Caco-2 (cell line): ENCODE data around the gene CAP2. TPM values are rescaled to one million over a fixed set of nuclear protein-coding genes. Genes with fewer than 3 reads are reported as not detected.

Experiments used
- BruUV-seq: library from RNA; stranded (reverse); fragments of 400-500 nt; replicated peaks from 2 replicates; lab custom pipeline; 2021; lab: Mats Ljungman, UMichigan
- CTCF ChIA-PET: fragments of 300-600 bp; sonication (Branson Sonifier 250); formaldehyde crosslinking; loops from one replicate; lab custom pipeline; 2022; ENCODE audit warnings: antibody characterized with exemption; lab: Charles Lee
- POLR2A ChIA-PET: fragments of 300-600 bp; sonication (Branson Sonifier 250); formaldehyde crosslinking; loops from one replicate; lab custom pipeline; 2022; ENCODE audit warnings: antibody characterized with exemption; lab: Charles Lee
- DNase-seq, 2 experiments: peaks; one replicate each; pipeline versions ENCODE4 v3.0.0 to v3.0.0-alpha.2; 2020 to 2022
- H3K27me3 ChIP-seq: replicated peaks from 2 replicates; pipeline ENCODE4 v1.6.0; 2011; ENCODE audit warnings: low read length; ENCODE audit not compliant: control insufficient read depth, insufficient read depth
- H3K36me3 ChIP-seq: 2 replicates; pipeline ENCODE4 v1.5.1; 2011; ENCODE audit warnings: low read length; ENCODE audit not compliant: control insufficient read depth, insufficient read depth
- H3K4me1 ChIP-seq: fragments of 250-450 bp; sonication (Bioruptor Pico); 2 replicates; pipeline ENCODE4 v1.5.1; 2020; ENCODE audit warnings: mild to moderate bottlenecking
- H3K4me3 ChIP-seq: 2 replicates; pipeline ENCODE4 v1.5.1; 2011; ENCODE audit warnings: low read depth, mild to moderate bottlenecking, control low read depth, low read length
- H3K9me3 ChIP-seq: fragments of 250-450 bp; sonication (Bioruptor Pico); 2 replicates; pipeline ENCODE4 v1.5.1; 2020; ENCODE audit warnings: mild to moderate bottlenecking, moderate library complexity
- H3K27ac Mint-ChIP-seq: one replicate; pipeline ENCODE4 v1.8.0; 2022; ENCODE audit warnings: mixed read lengths; ENCODE audit not compliant: unreplicated experiment
- H3K27me3 Mint-ChIP-seq: one replicate; pipeline ENCODE4 v1.8.0; 2022; ENCODE audit warnings: mixed read lengths; ENCODE audit not compliant: insufficient read depth, unreplicated experiment
- H3K36me3 Mint-ChIP-seq: one replicate; pipeline ENCODE4 v1.8.0; 2022; ENCODE audit warnings: mild to moderate bottlenecking, mixed read lengths; ENCODE audit not compliant: insufficient read depth, unreplicated experiment
- H3K4me1 Mint-ChIP-seq: one replicate; pipeline ENCODE4 v1.8.0; 2022; ENCODE audit warnings: low read depth, mixed read lengths; ENCODE audit not compliant: unreplicated experiment
- H3K4me3 Mint-ChIP-seq: one replicate; pipeline ENCODE4 v1.8.0; 2022; ENCODE audit warnings: mild to moderate bottlenecking, moderate library complexity, mixed read lengths; ENCODE audit not compliant: unreplicated experiment
- H3K9me3 Mint-ChIP-seq: one replicate; pipeline ENCODE4 v1.8.0; 2022; ENCODE audit warnings: mixed read lengths; ENCODE audit not compliant: unreplicated experiment
- CTCF ChIP-seq, 2 experiments: fragments of 200-600 bp in 1 of 2; IDR thresholded peaks; 1 replicate in 1 of 2; 2 replicates in 1 of 2; pipeline versions ENCODE4 v1.5.1 to v1.8.0; 2011 to 2022; ENCODE audit warnings: antibody characterized with exemption in 1 of 2, control low read depth in 1 of 2, inconsistent platforms in 1 of 2, low read depth in 1 of 2, low read length in 1 of 2, mild to moderate bottlenecking in 1 of 2, moderate library complexity in 1 of 2; ENCODE audit not compliant: insufficient read depth in 1 of 2, severe bottlenecking in 1 of 2, unreplicated experiment in 1 of 2
- intact Hi-C: fragments of 100-400 bp; cut with micrococcal nuclease; formaldehyde crosslinking; loops from one replicate; pipeline ENCODE4 v1.10.0; 2022; ENCODE audit not compliant: unreplicated experiment
- total RNA-seq: library from RNA; stranded (reverse); gene quantifications from 2 replicates; pipeline ENCODE4 v1.2.3, GENCODE V29; 2022

Gene CAP2
- total RNA-seq, 1 experiment from 2014 or later: 8.9 TPM

- Histone ChIP-seq H3K36me3 (no peaks in the 10 kb centered on the region), H3K9me3 (no peaks in the 10 kb centered on the region), H3K4me3 (no peak overlapping the region), H3K27me3 (no peaks in the 10 kb centered on the region), H3K4me1 (no peaks in the 10 kb centered on the region)
- intact Hi-C loops: loop anchor here (10.0 kb wide), 1 partner anchor 106 kb away; no protein-coding TSS in a partner anchor
- Mint-ChIP-seq H3K36me3 (no peaks in the 10 kb centered on the region), H3K27me3 (no peaks in the 10 kb centered on the region), H3K4me3 (no peak overlapping the region), H3K9me3 (no peaks in the 10 kb centered on the region), H3K27ac (no peak overlapping the region), H3K4me1 (no peaks in the 10 kb centered on the region)
- DNase-seq: no peak
- no TSS peak for BruUV-seq
- ChIA-PET CTCF (no interaction called here), POLR2A (no interaction called here)
- no peak for TF ChIP-seq CTCF (IDR thresholded peaks at IDR 0.05; ENCODE audit: insufficient read depth in 1 of 2, low read depth in 1 of 2, low read length in 1 of 2, severe bottlenecking in 1 of 2, unreplicated experiment in 1 of 2)
Observed at GRCh38 chr6:17478946-17479345, 85.6 kb downstream of the CAP2 start.

GRCh38 chr6:17480476-17480875 is 87.1 kb downstream of the CAP2 start:
- no peaks in the 10 kb centered on the region for H3K36me3 Mint-ChIP-seq
- H3K36me3 ChIP-seq: no peaks in the 10 kb centered on the region
- no TSS peak for BruUV-seq
- intact Hi-C loops: no loop called here
- no peak overlapping the region for H3K4me3 ChIP-seq
- H3K27me3 Mint-ChIP-seq: no peaks in the 10 kb centered on the region
- H3K4me1 ChIP-seq: no peaks in the 10 kb centered on the region
- no peaks in the 10 kb centered on the region for H3K9me3 ChIP-seq
- H3K27me3 ChIP-seq: no peaks in the 10 kb centered on the region
- no peak overlapping the region for H3K4me3 Mint-ChIP-seq
- ChIA-PET CTCF (no interaction called here), POLR2A (no interaction called here)
- TF ChIP-seq CTCF (IDR thresholded peaks at IDR 0.05; ENCODE audit: insufficient read depth in 1 of 2, low read depth in 1 of 2, low read length in 1 of 2, severe bottlenecking in 1 of 2, unreplicated experiment in 1 of 2): no peak
- H3K4me1 Mint-ChIP-seq: no peaks in the 10 kb centered on the region
- no peaks in the 10 kb centered on the region for H3K9me3 Mint-ChIP-seq
- no peak overlapping the region for H3K27ac Mint-ChIP-seq
- DNase-seq: no peak

GRCh38 chr6:17482711-17483110 is 89.3 kb downstream of the CAP2 start:
- Mint-ChIP-seq H3K4me3 (no peak overlapping the region), H3K36me3 (peaks cover 5% of the 10 kb centered on the region), H3K27me3 (no peaks in the 10 kb centered on the region), H3K9me3 (no peaks in the 10 kb centered on the region), H3K4me1 (no peaks in the 10 kb centered on the region), H3K27ac (no peak overlapping the region)
- no peak for TF ChIP-seq CTCF (IDR thresholded peaks at IDR 0.05; ENCODE audit: insufficient read depth in 1 of 2, low read depth in 1 of 2, low read length in 1 of 2, severe bottlenecking in 1 of 2, unreplicated experiment in 1 of 2)
- no TSS peak for BruUV-seq
- intact Hi-C loops: no loop called here
- no peak for DNase-seq
- Histone ChIP-seq H3K36me3 (no peaks in the 10 kb centered on the region), H3K9me3 (no peaks in the 10 kb centered on the region), H3K4me1 (no peaks in the 10 kb centered on the region), H3K4me3 (no peak overlapping the region), H3K27me3 (no peaks in the 10 kb centered on the region)
- CTCF ChIA-PET: no interaction called here
- POLR2A ChIA-PET: no interaction called here
